ACC112 (cell line): Measurements from ENCODE around the gene EGFLAM.

Experiments
- H2AFZ ChIP-seq: fragments of 200-600 bp; sonication (generic); one replicate; pipeline ENCODE4 v1.6.0; 2017; ENCODE audit warnings: antibody characterized with exemption, low read length; ENCODE audit not compliant: unreplicated experiment
- H3K27ac ChIP-seq: fragments of 200-600 bp; sonication (generic); 2 replicates; pipeline ENCODE4 v1.5.1; 2014; ENCODE audit warnings: low read depth, mild to moderate bottlenecking, antibody characterized with exemption, low read length, moderate library complexity
- H3K27me3 ChIP-seq: fragments of 200-600 bp; sonication (generic); 2 replicates; pipeline ENCODE4 v1.6.1; 2014; ENCODE audit warnings: mild to moderate bottlenecking, antibody characterized with exemption, low read length, moderate library complexity, mixed read lengths; ENCODE audit not compliant: insufficient read depth
- H3K36me3 ChIP-seq: fragments of 200-600 bp; sonication (generic); 2 replicates; pipeline ENCODE4 v1.6.1; 2016; ENCODE audit warnings: mild to moderate bottlenecking, antibody characterized with exemption, low read length, moderate library complexity, mixed read lengths; ENCODE audit not compliant: insufficient read depth
- H3K4me1 ChIP-seq: fragments of 200-600 bp; sonication (generic); one replicate; pipeline ENCODE4 v1.6.1; 2016; ENCODE audit warnings: low read length, mixed read lengths; ENCODE audit not compliant: insufficient read depth, unreplicated experiment, control insufficient read depth
- H3K4me3 ChIP-seq: fragments of 200-600 bp; sonication (generic); 2 replicates; pipeline ENCODE4 v1.5.1; 2014; ENCODE audit warnings: mild to moderate bottlenecking, low read depth, low read length
- H3K79me2 ChIP-seq: fragments of 200-600 bp; sonication (generic); one replicate; pipeline ENCODE4 v1.6.0; 2016; ENCODE audit warnings: low read length; ENCODE audit not compliant: control insufficient read depth, unreplicated experiment, insufficient read depth

EGFLAM gene

GRCh38 chr5:38387161-38387560 lies 128.8 kb downstream of the EGFLAM start:
- Histone ChIP-seq H3K36me3 (no peaks in the 10 kb centered on the region), H3K27ac (no peak overlapping the region), H3K4me3 (no peak overlapping the region), H3K79me2 (no peaks in the 10 kb centered on the region), H3K27me3 (0 out of 2 replicates have a peak, but pooled peaks cover 8% of the 10 kb centered on the region), H3K4me1 (no peaks in the 10 kb centered on the region), H2AFZ (no peak overlapping the region)

GRCh38 chr5:38393636-38394035 lies 135.3 kb downstream of the EGFLAM start:
- H3K4me1 ChIP-seq: no peaks in the 10 kb centered on the region
- no peak overlapping the region for H2AFZ ChIP-seq
- no peak overlapping the region for H3K4me3 ChIP-seq
- no peaks in the 10 kb centered on the region for H3K36me3 ChIP-seq
- H3K27me3 ChIP-seq: peaks cover 32% of the 10 kb centered on the region
- no peak overlapping the region for H3K27ac ChIP-seq
- H3K79me2 ChIP-seq: no peaks in the 10 kb centered on the region

- no peaks in the 10 kb centered on the region for H3K4me1 ChIP-seq
- H3K27ac ChIP-seq: no peak overlapping the region
- H3K36me3 ChIP-seq: no peaks in the 10 kb centered on the region
- no peak overlapping the region for H2AFZ ChIP-seq
- H3K4me3 ChIP-seq: no peak overlapping the region
- H3K27me3 ChIP-seq: peaks cover 55% of the 10 kb centered on the region
- H3K79me2 ChIP-seq: no peaks in the 10 kb centered on the region
Observed at GRCh38 chr5:38396766-38397165, 138.4 kb downstream of the EGFLAM start.

GRCh38 chr5:38400365-38400764 lies 142.0 kb downstream of the EGFLAM start:
- no peaks in the 10 kb centered on the region for H3K36me3 ChIP-seq
- peaks cover 70% of the 10 kb centered on the region for H3K27me3 ChIP-seq
- peaks cover 5% of the 10 kb centered on the region for H3K4me1 ChIP-seq

GRCh38 chr5:38401145-38401544 lies 142.8 kb downstream of the EGFLAM start:
- Histone ChIP-seq H3K27ac (no peak overlapping the region), H3K4me1 (peaks cover 5% of the 10 kb centered on the region), H3K4me3 (no peak overlapping the region), H3K27me3 (peaks cover 68% of the 10 kb centered on the region), H3K79me2 (no peaks in the 10 kb centered on the region), H2AFZ (no peak overlapping the region), H3K36me3 (no peaks in the 10 kb centered on the region)

More at GRCh38 chr5:38400365-38400764, 142.0 kb downstream of the EGFLAM start:
- no peak overlapping the region for H3K27ac ChIP-seq
- H3K4me3 ChIP-seq: no peak overlapping the region
- no peaks in the 10 kb centered on the region for H3K79me2 ChIP-seq
- H2AFZ ChIP-seq: no peak overlapping the region

- peaks cover 54% of the 10 kb centered on the region for H3K27me3 ChIP-seq
- H3K4me1 ChIP-seq: peaks cover 5% of the 10 kb centered on the region
- no peaks in the 10 kb centered on the region for H3K36me3 ChIP-seq
- H3K27ac ChIP-seq: no peak overlapping the region
- no peak overlapping the region for H3K4me3 ChIP-seq
- H2AFZ ChIP-seq: no peak overlapping the region
- H3K79me2 ChIP-seq: no peaks in the 10 kb centered on the region
Observed at GRCh38 chr5:38403406-38403805, 145.0 kb downstream of the EGFLAM start.

- peaks cover 5% of the 10 kb centered on the region for H3K4me1 ChIP-seq
- peaks cover 52% of the 10 kb centered on the region for H3K27me3 ChIP-seq
Observed at GRCh38 chr5:38403877-38404635, 145.7 kb downstream of the EGFLAM start.

GRCh38 chr5:38404667-38405276 lies 146.4 kb downstream of the EGFLAM start:
- Histone ChIP-seq H3K4me1 (peaks cover 5% of the 10 kb centered on the region), H2AFZ (no peak overlapping the region), H3K27me3 (peaks cover 53% of the 10 kb centered on the region), H3K27ac (no peak overlapping the region), H3K36me3 (no peaks in the 10 kb centered on the region), H3K79me2 (no peaks in the 10 kb centered on the region), H3K4me3 (no peak overlapping the region)

More at GRCh38 chr5:38403877-38404635, 145.7 kb downstream of the EGFLAM start:
- no peak overlapping the region for H3K27ac ChIP-seq
- H2AFZ ChIP-seq: no peak overlapping the region
- H3K4me3 ChIP-seq: no peak overlapping the region
- H3K79me2 ChIP-seq: no peaks in the 10 kb centered on the region
- H3K36me3 ChIP-seq: no peaks in the 10 kb centered on the region

- Histone ChIP-seq H3K36me3 (no peaks in the 10 kb centered on the region), H2AFZ (no peak overlapping the region), H3K4me1 (no peaks in the 10 kb centered on the region), H3K27me3 (peaks cover 28% of the 10 kb centered on the region; the same call in 1 of the 2 replicates), H3K4me3 (no peak overlapping the region), H3K27ac (no peak overlapping the region), H3K79me2 (no peaks in the 10 kb centered on the region)
Observed at GRCh38 chr5:38408446-38409198, 150.3 kb downstream of the EGFLAM start.

- H3K27me3 ChIP-seq: peaks cover 28% of the 10 kb centered on the region; the same call in 1 of the 2 replicates
- no peaks in the 10 kb centered on the region for H3K36me3 ChIP-seq
- H3K27ac ChIP-seq: no peak overlapping the region
- H3K79me2 ChIP-seq: no peaks in the 10 kb centered on the region
- H3K4me1 ChIP-seq: peaks cover 7% of the 10 kb centered on the region
- no peak overlapping the region for H2AFZ ChIP-seq
- H3K4me3 ChIP-seq: no peak overlapping the region
Observed at GRCh38 chr5:38410304-38410990, 152.1 kb downstream of the EGFLAM start.
